Duodenal mucosa (tissue), 2 donors: ENCODE data around the gene TTLL12.

Source experiments
- H3K27ac ChIP-seq: one replicate; pipeline ENCODE4 v1.7.0; 2013; ENCODE audit warnings: low read depth, low read length
- H3K27me3 ChIP-seq, 2 donors: one replicate each; pipeline ENCODE4 v1.7.0; 2013; ENCODE audit warnings: low read length in 2 of 2, control low read depth in 1 of 2; ENCODE audit not compliant: insufficient read depth in 2 of 2, control insufficient read depth in 1 of 2
- H3K36me3 ChIP-seq, 2 donors: one replicate each; pipeline ENCODE4 v1.7.0; 2013; ENCODE audit warnings: low read length in 2 of 2, control low read depth in 1 of 2; ENCODE audit not compliant: insufficient read depth in 2 of 2, control insufficient read depth in 1 of 2
- H3K4me1 ChIP-seq, 2 donors: one replicate each; pipeline ENCODE4 v1.7.0; 2013; ENCODE audit warnings: low read length in 2 of 2, control low read depth in 1 of 2; ENCODE audit not compliant: insufficient read depth in 2 of 2, control insufficient read depth in 1 of 2
- H3K4me3 ChIP-seq, 2 donors: one replicate each; pipeline ENCODE4 v1.7.0; 2013; ENCODE audit warnings: low read length in 2 of 2, low read depth in 1 of 2
- H3K9ac ChIP-seq, 2 donors: one replicate each; pipeline ENCODE4 v1.7.0; 2013; ENCODE audit warnings: low read length in 2 of 2, low read depth in 1 of 2
- H3K9me3 ChIP-seq, 2 donors: one replicate each; pipeline ENCODE4 v1.7.0; 2013; ENCODE audit warnings: low read length in 2 of 2, control low read depth in 1 of 2; ENCODE audit not compliant: control insufficient read depth in 1 of 2

The TTLL12 gene

DNA sequence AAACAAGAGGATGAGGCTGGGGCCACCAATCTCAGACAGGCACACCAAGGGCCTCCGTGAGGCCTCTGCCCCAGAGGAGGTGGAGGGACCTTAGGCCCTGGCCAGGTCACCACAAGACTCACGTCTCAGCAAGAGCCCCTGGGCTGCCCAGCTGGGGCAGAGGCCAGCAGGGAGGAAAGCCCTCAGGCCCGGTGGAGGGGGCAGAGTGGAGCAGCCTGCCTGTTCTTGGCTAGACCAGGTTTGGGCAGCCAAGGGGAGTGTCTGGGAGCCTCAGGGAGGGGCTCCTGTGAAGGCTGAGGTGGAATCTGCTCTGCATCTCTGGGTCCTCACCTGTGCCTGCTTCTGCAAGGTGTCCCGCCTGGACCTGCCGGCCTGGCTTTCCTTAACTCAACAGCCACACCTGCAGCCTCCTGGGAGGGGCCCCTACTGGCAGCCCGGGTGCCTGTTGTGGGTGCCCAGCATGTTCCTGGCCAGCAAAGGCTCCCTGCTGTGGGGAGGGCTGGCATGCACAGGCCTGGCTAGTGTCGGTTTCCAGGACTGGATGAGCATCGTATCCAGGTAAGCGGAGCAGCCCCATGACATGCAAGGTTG, 11.9 kb downstream of the TTLL12 start:
- Histone ChIP-seq H3K4me1 (peaks cover 12 to 13% of the 10 kb centered on the region in 2 donors), H3K9me3 (no peaks in the 10 kb centered on the region), H3K27ac (no peak overlapping the region), H3K27me3 (no peaks in the 10 kb centered on the region), H3K4me3 (no peak overlapping the region), H3K9ac (no peak overlapping the region), H3K36me3 (peaks cover 14 to 71% of the 10 kb centered on the region in 2 donors)

- no peak overlapping the region for H3K4me3 ChIP-seq
- no peaks in the 10 kb centered on the region for H3K9me3 ChIP-seq
- no peaks in the 10 kb centered on the region for H3K27me3 ChIP-seq
- H3K27ac ChIP-seq: no peak overlapping the region
- H3K9ac ChIP-seq: no peak overlapping the region
- peaks cover 10 to 70% of the 10 kb centered on the region in 2 donors for H3K36me3 ChIP-seq
- H3K4me1 ChIP-seq: peaks cover 12 to 13% of the 10 kb centered on the region in 2 donors
Observed at GRCh38 chr22:43173976-43174720, 12.8 kb downstream of the TTLL12 start.

DNA sequence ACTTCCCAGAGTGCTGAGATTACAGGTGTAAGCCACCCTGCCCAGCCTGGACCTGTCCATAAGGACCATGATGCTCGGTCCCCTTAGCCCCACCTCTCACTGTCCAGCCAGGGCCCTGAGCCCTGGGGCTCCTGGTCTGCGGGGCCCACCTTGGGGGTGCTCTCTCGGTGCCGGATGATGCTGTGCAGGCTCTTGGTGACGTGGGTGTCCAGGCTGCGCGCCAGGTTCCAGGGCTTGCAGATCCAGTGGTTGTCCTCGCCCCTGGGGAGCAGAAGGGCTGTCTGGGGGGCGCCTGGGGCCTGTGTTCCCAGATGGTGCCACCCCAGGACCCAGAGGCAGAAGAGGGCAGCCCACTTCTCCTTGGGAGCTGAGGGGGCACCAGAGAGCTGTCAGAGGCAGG, 13.4 kb downstream of the TTLL12 start:
- no peak overlapping the region for H3K9ac ChIP-seq
- no peaks in the 10 kb centered on the region for H3K9me3 ChIP-seq
- H3K27ac ChIP-seq: no peak overlapping the region
- H3K4me3 ChIP-seq: no peak overlapping the region
- peaks cover 8 to 64% of the 10 kb centered on the region in 2 donors for H3K36me3 ChIP-seq
- H3K4me1 ChIP-seq: peaks cover 12 to 13% of the 10 kb centered on the region in 2 donors
- no peaks in the 10 kb centered on the region for H3K27me3 ChIP-seq

DNA sequence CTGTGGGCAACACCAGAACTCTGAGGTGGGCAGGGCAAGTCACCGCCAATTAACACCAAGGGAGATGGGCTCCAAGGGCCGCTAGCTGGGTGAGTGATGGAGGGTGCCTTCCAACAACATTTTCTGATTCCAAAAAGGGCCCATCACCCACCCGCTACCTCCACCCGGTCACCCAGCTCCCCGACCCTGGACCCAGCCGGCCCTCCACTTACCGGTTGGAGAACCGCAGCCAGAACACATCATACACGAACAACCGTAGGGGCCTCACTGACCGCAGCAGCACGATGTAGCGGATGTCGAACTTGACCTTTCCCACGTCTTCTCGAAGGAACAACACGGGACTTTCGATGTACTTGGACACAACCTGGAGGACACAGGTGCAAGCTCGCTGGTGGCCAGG, 14.7 kb downstream of the TTLL12 start:
- peaks cover 8 to 67% of the 10 kb centered on the region in 2 donors for H3K36me3 ChIP-seq
- H3K27ac ChIP-seq: no peak overlapping the region
- H3K27me3 ChIP-seq: no peaks in the 10 kb centered on the region
- H3K9ac ChIP-seq: no peak overlapping the region
- no peaks in the 10 kb centered on the region for H3K9me3 ChIP-seq
- H3K4me3 ChIP-seq: no peak overlapping the region
- peaks cover 12 to 13% of the 10 kb centered on the region in 2 donors for H3K4me1 ChIP-seq

- Histone ChIP-seq H3K9me3 (no peaks in the 10 kb centered on the region), H3K36me3 (peaks cover 8 to 71% of the 10 kb centered on the region in 2 donors), H3K27me3 (no peaks in the 10 kb centered on the region), H3K9ac (peak overlapping the region; percentile 9 to 63), H3K27ac (peak overlapping the region; percentile 42), H3K4me1 (peaks cover 12 to 13% of the 10 kb centered on the region in 2 donors), H3K4me3 (peak overlapping the region; percentile 41 to 43)
Observed at GRCh38 chr22:43171607-43172006, 15.3 kb downstream of the TTLL12 start.

DNA sequence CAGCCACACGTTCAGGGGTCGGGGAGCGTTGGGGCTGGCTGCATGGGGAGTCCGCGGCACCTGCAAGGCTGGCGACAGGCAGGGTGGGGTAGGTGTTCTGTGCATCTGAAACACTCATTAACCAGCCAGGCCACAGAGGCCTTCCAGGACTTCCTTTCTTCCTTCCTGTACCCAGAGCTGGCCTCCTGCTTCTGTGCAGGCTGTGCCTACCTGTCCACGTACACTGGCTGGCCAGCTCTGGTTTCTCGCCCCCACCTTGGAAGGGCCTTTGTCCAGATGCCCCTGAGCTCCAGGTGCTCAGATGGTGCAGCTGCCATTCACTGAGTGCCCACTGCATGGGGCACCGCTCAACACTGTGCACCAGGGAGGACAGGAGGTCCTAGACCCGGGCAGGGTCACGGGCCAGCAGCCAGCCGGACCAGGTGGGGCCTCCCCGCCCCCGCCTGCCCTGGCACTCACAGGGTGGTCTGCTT, 15.9 kb downstream of the TTLL12 start:
- peak overlapping the region; percentile 9 to 63 for H3K9ac ChIP-seq
- H3K4me1 ChIP-seq: peaks cover 12 to 13% of the 10 kb centered on the region in 2 donors
- peak overlapping the region; percentile 42 for H3K27ac ChIP-seq
- peaks cover 8 to 70% of the 10 kb centered on the region in 2 donors for H3K36me3 ChIP-seq
- peak overlapping the region; percentile 41 to 43 for H3K4me3 ChIP-seq
- H3K27me3 ChIP-seq: no peaks in the 10 kb centered on the region
- no peaks in the 10 kb centered on the region for H3K9me3 ChIP-seq

GRCh38 chr22:43170131-43170480, 16.8 kb downstream of the TTLL12 start:
- Histone ChIP-seq H3K9ac (no peak overlapping the region), H3K27me3 (no peaks in the 10 kb centered on the region)

GRCh38 chr22:43169310-43170130, 17.4 kb downstream of the TTLL12 start:
- no peak overlapping the region for H3K27ac ChIP-seq
- no peak overlapping the region for H3K4me3 ChIP-seq
- H3K27me3 ChIP-seq: no peaks in the 10 kb centered on the region
- H3K4me1 ChIP-seq: peaks cover 12 to 13% of the 10 kb centered on the region in 2 donors
- H3K9ac ChIP-seq: no peak overlapping the region
- H3K9me3 ChIP-seq: no peaks in the 10 kb centered on the region
- H3K36me3 ChIP-seq: peaks cover 4 to 61% of the 10 kb centered on the region in 2 donors

More at GRCh38 chr22:43170131-43170480, 16.8 kb downstream of the TTLL12 start:
- peaks cover 8 to 65% of the 10 kb centered on the region in 2 donors for H3K36me3 ChIP-seq
- H3K27ac ChIP-seq: no peak overlapping the region
- peaks cover 12 to 13% of the 10 kb centered on the region in 2 donors for H3K4me1 ChIP-seq
- H3K4me3 ChIP-seq: peak overlapping the region in 1 of 2 donors; percentile 8
- H3K9me3 ChIP-seq: no peaks in the 10 kb centered on the region

GRCh38 chr22:43168471-43169309, 18.2 kb downstream of the TTLL12 start:
- H3K27ac ChIP-seq: no peak overlapping the region
- H3K9ac ChIP-seq: no peak overlapping the region
- no peak overlapping the region for H3K4me3 ChIP-seq
- peaks cover 0 to 52% of the 10 kb centered on the region in 2 donors for H3K36me3 ChIP-seq
- H3K4me1 ChIP-seq: peaks cover 12 to 14% of the 10 kb centered on the region in 2 donors
- no peaks in the 10 kb centered on the region for H3K27me3 ChIP-seq
- H3K9me3 ChIP-seq: no peaks in the 10 kb centered on the region
